ENCODE data around the gene DPYSL4.

Gene DPYSL4

DNA sequence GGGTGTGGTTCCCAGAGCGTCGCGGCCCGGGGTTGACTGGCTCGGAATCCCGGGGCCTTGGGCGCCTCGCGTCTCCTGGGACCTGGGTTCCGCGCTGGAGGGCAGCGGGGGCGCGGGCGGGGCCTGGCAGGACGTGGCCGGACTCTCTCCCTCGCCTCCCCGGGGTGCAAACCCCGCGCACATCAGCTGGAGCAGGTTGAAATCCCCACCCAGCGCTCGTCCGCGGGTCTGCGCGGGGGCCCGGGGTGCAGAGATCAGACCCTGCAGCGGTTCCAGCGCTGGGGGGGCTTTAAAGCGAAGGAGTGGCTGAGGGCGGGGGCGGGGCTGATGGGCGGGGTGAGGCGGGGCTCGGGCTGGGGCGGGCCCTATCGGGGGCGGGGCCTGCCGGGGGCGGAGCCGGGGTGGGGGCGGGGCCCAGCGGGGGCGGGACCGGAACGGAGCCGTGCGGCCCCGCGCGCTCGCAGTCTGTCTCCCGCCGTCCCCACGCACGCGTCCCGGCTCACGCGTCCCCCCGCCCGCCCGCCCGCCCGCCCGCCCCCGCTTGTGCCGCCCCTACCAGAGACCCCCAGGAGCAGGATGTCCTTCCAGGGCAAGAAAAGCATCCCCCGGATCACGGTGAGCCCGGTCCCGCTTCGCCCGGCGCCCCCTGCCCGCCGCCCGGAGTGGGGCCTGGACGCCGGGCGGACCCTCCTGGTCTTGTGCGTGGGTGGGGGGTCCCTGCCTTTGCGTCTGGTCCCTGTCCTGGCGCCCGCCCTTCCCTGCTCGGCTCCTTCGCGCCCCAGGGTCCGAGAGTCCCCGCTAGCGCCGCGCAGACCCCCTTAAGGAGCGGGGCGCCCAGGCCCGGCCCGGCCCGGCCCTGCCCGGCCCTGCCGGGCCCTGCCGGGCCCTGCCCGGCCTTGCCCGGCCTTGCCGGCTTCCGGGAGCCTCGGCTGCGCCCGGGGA, at the start of gene DPYSL4:
TSS of gene DPYSL4 (plus strand) at position 461 of the 942 bp plus-strand sequence. CDS start at position 577, 116 bp downstream.
- DNase-seq, result peak; percentile 39

DNA sequence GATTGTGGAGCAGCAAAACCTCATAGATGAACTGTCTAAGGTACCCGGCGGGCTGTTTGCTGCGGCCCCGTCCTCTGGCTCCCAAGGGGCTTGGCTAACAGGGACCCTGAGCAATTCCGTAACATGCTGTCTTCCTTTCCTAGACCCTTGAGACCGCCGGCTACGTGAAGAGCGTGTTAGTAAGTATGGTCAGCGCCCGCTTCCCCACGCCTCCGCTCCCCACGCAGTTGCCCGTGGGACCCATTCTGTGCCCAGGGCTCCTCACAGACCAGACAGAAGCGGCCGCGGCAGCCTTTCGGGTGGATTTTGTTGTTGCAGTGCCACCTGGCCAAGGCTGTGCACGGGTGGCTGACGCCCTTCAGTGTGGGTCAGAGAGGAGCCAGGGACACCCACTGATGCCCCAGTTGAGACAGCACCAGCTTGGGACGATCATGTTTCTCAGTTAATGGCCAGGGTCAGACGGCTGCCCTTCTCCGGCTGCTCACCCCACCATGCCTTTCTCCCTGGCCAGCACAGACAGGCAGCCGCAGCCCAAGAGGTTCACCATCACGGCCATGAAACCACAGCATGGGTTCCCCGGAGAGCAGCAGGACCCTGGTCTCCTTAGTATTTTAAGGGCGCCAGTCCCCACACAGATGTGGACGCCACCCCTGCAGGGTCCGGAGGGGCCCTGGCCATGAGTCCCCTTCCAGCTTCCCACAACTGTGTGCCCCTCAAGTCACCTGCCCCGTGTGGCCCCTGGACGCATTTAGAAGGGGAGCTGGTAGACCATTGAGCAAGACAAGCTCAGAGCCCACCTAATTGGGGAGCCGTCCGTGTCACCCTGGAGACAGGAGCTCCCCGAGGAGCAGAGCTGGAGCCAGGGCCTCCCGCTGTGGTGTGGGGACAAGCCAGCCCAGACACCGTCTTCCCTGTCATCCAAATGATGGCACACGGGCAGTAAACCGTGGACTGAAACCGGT, 49.4 kb upstream of the DPYSL4 start:
- no peak for DNase-seq

DNA sequence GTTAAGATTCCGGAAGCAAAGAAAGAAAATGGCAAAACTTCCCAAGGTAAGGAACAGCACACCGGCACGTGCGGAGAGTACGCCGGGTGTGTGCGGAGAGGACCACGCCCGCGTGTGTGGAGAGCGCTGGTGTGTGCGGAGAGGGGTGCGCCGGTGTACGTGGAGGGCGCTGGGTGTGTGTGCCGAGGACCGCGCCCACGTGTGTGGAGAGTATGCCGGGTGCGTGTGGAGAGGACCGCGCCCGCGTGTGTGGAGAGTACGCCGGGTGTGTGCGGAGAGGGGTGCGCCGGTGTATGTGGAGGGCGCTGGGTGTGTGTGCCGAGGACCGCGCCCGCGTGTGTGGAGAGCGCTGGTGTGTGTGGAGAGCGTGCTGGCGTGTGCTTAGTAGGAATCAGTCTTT, 48.6 kb upstream of the DPYSL4 start:
- no peak for DNase-seq

DNA sequence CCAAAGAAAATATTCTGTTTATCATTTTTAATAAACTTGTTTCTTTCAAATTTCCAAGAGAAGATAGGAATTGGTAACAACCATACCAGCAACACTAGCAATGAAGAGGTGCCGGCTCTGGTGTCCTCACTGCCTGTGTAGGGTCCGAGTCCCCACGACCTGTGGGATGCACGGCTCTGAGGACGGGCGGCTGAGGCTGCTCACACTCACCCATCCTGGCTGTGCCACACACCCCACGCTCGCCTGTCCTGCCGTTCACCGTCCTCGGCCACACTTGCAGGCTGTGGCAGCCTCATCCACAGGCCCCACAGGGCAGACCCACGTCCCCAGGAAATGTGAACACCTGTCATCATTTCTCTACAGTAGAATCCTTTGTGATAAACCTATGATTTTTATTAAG, 48.2 kb upstream of the DPYSL4 start:
- no peak for DNase-seq

DNA sequence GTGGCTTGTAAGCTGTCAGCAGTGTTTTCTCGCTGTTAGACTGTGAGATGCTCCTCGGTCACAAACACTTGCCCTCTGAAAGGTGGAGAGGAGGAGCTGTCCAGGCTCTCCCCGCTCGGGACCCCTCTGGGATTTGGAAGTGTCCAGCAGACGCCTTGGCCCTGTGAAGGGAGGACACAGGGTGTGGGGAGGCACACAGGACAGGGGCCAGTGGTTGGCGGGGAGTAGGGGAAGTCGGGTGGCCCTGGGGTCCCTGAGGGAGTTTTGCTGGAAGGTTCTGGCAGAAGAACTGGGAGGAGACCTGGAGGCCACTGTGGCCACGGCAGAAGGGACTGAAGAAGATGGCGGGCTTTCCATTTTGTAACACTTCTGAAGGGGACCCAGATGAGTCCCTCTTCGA, 47.2 kb upstream of the DPYSL4 start:
- no peak for DNase-seq

DNA sequence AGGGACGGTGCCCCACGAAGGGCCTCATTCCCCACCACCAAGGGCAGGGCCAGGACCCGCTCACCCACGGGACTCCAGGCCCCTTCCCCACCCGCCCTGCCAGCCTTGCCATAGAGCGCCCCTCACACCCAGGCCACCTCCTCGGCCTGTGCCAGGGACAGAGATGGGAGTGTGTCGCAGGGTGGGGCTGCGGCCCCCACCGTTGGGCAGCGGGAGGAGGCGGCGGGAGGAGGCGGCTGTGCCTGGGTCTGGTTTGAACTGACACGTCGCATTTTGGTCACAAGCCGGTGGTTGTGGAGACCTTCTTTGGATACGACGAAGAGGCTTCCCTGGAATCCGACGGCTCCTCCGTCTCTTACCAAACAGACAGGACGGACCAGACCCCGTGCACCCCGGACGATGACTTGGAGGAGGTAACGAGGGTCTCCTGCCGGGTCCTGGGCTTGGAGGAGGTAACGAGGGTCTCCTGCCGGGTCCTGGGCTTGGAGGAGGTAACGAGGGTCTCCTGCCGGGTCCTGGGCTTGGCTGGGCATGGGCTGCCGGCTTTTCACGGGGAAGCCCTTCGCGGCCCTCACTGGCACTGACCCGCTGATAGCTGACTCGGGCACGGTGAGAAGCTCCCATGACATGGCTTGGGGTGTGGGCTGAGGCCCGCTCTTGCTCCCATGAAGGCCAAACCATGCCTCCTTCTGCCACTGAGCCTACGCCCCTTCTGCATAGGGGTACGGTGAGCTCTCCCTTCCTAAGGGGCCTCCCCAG, 46.4 kb upstream of the DPYSL4 start:
- DNase-seq, result no peak

DNA sequence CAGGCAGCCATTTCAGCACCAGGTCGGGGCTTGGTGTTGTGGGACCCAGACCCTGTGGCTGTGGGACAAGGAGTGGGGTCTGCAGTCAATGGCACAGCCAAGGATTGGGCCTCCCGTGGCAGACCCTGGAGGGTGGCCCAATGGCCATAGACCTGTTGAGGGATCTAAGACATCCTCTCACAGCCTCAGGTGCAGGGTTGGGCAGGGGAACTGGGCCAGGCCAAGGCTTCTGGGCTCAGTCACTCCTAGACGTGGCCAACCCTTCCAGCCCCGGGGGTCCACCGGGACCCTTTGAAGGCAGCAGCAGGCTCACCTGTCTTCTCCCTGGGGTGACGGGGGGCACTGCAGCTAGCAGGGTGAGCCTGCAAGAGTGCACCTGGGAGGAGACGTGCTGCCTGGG, 45.7 kb upstream of the DPYSL4 start:
- DNase-seq, result no peak

DNA sequence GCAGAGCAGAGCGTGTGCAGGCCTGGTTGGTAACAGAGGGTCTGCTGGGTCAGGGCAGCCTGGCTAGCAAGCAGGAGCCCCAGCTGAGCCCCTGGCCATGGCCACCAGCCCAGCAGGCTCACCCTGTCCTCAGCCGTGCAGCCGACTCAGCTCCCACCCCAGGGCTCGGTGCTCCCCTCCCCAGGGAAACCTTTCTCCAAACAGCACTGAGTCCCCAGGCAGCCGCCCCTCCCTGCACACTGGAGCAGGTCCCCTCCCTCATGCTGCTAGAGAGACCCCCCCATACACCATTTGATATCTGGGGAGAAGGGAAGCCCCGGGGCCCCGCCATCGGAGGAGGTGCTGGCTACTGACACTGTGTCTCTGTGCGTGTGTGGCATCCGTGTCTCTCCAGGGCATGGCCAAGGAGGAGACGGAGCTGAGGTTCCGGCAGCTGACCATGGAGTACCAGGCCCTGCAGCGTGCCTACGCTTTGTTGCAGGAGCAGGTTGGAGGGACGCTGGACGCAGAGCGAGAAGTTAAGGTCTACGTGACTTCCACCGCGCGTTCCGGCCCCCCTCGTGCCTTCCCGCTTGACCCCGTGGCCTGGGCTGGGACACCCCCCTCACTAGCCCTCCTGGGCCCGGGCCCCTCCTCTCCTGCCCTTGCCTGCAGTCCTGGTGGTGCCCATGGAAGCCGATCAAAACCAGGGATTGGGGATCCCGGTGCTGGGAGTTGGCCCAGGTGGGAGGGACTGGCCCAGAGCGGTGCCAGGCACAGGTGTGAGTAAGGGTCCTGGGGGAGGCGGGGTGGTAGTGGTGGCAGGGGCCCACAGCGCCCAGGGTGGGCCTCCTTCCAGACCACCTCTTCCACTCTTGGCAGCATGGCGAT, 45.0 kb upstream of the DPYSL4 start:
- no peak for DNase-seq

DNA sequence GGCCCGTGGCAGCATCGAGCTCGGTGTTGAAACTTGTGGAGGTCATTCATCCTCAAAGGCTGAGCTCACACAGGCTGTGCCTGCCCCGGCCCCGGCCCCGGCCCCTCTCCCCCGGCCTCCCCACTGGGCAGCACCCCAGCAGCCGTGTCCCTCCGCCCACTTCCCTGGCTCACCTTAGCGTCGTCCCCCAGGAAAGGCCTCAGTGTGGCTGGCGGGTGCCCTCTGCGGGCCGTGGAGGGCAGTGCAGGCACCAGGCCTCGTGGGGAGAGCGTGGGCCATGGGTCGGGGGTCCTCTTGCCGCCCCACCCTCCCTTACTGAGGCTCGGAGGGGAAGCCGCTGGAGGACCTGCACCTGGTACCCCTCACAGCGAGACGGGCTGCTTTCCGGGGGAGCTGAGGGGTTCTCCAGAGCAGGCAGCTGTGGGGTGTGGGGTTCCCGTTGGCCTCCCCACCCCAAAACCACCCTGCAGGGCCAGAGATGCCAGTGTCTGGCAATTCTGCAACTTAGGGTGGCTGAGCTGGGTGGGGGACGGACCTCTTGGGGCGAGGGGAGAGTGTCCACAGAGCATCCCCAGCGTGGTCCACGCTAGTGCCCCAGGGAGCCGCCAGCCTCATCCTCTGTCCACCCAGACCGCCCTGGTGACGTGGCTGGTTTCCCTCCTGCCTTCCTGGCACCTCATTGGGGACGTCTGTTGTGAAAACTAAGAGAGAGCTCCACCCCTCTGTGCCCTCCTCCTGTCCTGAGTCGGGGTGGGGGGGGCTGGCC, 44.2 kb upstream of the DPYSL4 start:
- peak; percentile 40 for DNase-seq

DNA sequence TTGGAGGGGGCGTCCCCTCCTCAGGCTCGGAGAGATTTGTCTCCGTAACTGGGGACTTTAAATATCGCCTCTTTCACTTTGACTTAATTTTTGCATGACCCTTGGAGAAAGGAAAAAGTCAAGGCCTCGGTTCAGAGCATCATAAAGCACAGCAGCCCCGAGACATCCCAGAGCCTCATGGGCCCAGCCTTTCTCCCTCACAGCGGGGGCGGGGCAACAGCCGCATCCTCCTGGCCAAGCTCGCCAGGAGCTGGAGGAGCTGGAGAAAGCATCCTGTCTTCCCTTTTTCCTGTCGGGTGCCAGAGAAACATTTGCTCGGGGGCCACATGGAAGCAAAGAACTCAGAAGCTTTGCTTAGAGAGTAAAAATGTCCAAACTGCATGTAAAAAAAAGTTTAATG, 43.6 kb upstream of the DPYSL4 start:
- no peak for DNase-seq

DNA sequence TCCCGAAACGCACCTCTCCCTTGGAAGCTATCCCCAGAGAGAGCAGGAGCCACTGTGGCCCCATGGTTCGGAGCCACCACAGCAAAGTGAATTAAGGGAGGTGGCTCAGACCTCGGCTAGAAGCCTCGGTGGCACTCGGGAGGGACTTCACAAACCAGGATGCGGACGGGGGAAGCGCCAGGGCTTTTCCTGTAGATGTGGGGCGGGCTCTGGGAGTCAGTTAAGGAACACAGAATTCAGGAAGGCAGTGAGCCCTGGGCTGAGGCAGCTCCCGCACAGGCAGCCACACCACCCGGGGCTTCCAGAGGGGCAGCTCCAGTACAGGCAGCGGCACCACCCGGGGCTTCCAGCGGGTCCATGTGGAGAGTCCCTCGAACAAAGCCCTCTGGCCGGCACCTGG, 42.7 kb upstream of the DPYSL4 start:
- DNase-seq, result no peak

DNA sequence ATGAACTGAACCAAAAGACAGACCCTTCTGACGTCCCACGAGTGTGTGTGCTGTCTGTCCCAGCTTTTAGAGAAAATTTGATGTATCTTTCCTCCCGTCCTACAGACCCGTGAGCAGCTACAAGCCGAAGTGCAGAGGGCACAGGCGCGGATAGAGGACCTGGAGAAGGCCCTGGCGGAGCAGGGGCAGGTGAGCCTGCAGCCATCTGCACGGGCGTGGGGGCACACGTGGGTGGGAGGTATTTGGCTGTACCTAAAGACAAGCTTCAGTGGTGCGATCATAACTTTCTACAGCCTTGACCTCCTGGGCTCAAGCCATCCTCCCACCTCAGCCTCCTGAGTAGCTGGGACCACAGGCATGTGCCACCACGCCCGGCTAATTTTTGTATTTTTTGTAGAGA, 41.7 kb upstream of the DPYSL4 start:
- no peak for DNase-seq

DNA sequence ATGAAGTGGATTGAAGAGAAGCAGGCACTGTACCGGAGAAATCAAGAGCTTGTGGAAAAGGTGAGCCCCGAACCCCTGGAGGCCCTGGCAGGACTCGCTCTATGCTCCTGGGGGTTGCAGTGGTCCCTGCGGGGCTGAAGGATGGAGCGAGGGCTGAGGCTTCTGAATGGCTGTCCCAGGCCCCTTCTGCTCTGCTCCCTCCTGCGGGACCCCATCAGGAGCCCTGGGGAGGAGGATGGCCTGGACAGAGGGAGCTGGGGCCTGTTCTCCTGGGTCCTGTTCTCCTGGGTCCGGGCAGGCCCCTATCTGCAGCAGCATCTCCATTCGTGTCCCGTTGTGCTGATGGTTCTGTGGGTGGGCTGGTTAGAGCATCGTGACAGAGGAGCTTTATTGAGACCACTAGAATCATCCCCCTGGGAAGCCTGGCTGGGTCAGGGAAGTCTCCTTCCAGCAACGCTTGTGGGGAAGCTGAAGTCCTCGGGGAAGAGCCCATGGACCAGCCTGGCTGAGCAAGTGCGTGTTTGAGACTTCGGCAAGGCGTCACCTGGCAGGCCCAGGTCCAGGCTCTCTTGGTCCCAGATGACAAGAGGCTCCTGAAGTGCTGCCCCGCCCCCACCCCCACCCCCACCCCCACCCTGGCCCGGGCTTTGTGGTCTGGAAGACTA, 41.1 kb upstream of the DPYSL4 start:
- DNase-seq, result no peak

DNA sequence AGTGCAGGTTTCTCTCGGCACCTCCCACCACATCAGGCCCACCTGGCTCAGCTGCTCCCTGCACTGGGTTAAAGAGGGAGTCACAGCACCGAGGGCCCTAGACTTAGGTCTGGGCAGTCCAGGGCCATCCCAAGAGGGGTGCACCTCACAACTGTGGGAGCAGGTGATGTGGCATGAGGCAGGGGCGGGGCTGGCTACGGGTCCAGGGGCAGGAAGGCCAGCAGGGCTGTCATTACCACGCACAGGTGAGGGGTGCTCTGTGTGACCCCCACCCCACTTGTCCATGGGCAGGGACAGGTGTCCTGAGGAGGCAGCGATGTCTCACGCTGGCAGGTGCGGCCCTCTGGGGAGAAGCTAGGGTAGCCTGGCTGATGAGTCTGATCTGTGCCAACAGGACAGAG, 40.5 kb upstream of the DPYSL4 start:
- DNase-seq, result no peak

DNA sequence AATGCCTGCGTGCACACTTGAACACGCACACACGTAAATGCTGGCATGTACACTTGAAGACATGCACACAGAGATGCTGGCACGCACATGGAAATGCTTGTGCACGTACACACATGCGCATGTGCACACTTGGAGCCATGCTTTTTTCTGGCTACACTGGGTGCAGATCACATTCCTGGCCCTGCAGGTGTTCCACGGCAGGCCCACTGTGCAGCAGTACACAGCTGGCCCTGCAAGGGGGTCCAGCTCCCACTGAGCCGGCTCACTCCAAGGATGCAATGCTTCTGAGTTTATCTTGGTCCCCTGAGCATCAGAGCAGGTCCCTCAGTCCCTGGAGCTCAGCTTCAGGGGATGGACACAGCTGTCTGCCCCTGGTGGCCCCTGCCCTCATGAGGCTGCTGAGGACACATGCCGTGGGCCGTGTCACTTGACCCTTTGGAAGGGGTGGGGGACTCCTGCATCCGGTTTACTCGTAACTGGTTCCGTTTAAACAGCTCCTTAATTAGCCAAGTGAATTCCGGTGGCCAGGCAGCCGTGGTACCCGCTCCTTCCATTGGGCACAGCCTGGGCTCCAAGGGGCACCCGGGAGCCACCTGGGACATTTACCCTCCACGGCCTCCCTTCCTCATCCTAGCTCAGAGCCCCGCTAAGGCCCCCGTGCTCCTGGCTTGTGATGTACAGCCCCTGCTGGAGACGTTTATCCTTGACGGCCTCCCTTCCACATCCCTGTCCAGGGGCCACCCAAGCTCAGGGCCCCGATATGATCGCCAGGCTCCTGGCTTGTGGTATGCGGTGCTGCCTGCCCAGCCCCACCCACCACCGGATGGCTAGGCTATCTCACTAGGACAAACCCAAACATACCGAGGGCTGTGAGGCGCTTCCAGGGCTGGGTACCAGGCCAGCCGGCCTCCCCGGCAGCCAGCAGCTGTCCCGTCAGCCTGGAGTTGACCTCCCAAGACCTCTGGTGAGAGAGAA, 39.5 kb upstream of the DPYSL4 start:
- DNase-seq, result no peak

DNA sequence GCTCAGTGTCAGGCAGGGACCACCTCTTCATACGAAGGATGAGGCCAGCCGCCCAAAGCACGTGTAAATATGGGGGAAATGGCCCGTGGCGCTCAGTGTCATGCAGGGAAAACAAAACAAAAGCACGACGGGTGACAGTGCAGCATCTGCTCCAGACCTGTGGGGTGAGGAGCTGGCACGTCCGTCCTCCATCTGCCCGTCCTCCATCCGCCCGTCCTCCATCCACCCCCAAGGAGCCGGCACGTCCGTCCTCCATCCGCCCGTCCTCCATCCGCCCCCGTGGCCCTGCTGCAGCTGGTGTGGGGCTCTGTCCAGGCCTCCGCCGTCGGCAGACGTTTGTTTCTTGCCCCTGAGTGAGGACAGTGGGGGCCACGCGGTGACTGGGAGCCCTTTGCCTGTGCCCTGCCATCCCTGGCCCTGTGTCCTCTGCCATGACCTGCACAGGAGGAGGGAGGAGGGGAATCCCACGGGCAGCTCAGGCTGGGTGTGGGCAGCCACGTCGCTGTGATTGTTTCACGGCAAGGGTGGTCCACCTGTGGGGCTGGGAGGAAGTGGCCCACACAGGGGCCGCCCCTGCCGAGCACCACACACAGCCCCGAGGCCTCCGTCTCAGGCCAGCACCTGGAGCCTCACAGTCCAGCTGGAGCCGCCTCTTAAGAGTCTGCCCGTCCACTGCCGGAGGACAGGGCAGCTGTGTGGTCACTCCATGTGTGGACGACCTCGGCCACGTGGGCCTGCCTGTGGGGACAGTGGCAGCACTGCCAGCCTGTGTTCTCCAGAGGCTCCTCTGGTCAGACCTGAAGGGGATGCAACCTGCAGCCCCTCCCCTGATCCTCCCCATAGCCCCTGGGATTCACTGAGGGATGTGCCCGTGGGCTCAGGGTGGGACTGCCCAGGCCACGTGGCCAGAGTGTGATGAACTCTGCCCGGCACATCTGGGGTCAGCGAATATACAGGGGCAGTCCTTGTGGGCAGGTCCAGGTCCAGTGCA, 38.2 kb upstream of the DPYSL4 start:
- DNase-seq, result no peak

DNA sequence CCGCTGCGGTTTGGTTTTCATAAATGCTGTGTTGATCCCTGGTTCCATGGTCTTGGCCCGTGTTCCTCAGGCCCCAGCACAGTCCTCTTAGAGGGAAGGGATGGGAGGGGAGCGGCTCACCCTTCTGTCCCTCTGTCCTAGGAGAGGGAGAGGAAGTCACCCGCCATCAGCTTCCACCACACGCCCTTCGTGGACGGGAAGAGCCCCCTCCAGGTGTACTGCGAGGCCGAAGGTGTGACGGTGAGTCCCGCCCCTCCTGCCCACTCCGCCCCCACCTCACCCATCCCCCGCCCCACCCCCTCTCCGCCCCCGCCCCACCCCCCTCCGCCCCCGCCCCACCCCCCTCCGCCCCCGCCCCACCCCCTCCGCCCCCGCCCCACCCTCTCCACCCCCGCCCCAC, 37.5 kb upstream of the DPYSL4 start:
- DNase-seq, result peak; percentile 15

DNA sequence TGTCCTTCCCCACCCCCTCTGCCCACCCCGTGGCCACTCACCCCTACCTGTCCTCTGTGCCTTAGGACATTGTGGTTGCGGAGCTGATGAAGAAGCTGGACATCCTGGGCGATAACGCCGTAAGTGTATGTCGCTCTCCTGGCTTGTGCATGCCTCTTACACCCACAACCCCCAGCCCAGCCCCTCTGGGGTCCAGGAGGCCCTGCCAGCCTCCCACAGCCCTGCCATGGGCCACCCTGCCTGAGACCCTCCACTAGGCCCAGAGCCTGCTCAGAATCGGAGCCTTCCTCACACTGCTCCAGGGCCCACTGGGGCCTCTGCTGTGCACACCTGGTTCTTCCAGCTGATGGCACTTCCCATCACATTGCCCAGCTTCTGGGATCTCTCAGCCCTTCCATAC, 36.8 kb upstream of the DPYSL4 start:
- DNase-seq, result no peak

All from hematopoietic multipotent progenitor cell treated with erythropoietin and hydrocortisone succinate and interleukin-3 and kit ligand, for 4 days (in vitro differentiated cells).